Endothelial cell of umbilical vein (primary cell): ENCODE results near the gene IFITM10. TPM values are rescaled to one million over a fixed set of nuclear protein-coding genes. Genes with fewer than 3 reads are reported as not detected.

Source experiments
- BruUV-seq: library from RNA; stranded (reverse); fragments of 400-500 nt; replicated peaks from 2 replicates; lab custom pipeline; 2021; lab: Mats Ljungman, UMichigan
- CTCF ChIA-PET: fragments of 300-600, 350-600 bp; sonication (Branson Sonifier 250); formaldehyde crosslinking; loops from one replicate; lab custom pipeline; 2021; ENCODE audit warnings: antibody characterized with exemption, inconsistent platforms; lab: Charles Lee
- POLR2A ChIA-PET: fragments of 300-600, 350-600 bp; sonication (Branson Sonifier 250); formaldehyde crosslinking; loops from one replicate; lab custom pipeline; 2021; ENCODE audit warnings: antibody characterized with exemption, inconsistent platforms; lab: Charles Lee
- DNase-seq: peaks from one replicate; pipeline ENCODE4 v3.0.0-alpha.2; 2011; ENCODE audit warnings: low read depth, low spot score
- FAIRE-seq: peaks from 2 replicates; lab custom pipeline; 2011; peaks lifted over from hg19 to GRCh38; lab: Jason Lieb, UNC
- H2AFZ ChIP-seq: 2 replicates; pipeline ENCODE4 v1.6.0; 2012; ENCODE audit warnings: low read depth, low read length, control low read depth, inconsistent platforms
- H3K27ac ChIP-seq: 2 replicates; pipeline ENCODE4 v1.5.1; 2011; ENCODE audit warnings: low read depth, mild to moderate bottlenecking, control low read depth, low read length, moderate library complexity; ENCODE audit not compliant: insufficient read depth
- H3K27me3 ChIP-seq, 2 experiments: 2 replicates each; pipeline versions ENCODE4 v1.6.0 to v1.6.1; 2011; ENCODE audit warnings: low read length in 2 of 2, mixed read lengths in 1 of 2; ENCODE audit not compliant: control insufficient read depth in 2 of 2, insufficient read depth in 2 of 2
- H3K36me3 ChIP-seq, 2 experiments: 2 replicates in 1 of 2; 3 replicates in 1 of 2; pipeline ENCODE4 v1.5.1; 2011; ENCODE audit warnings: low read length in 2 of 2, mild to moderate bottlenecking in 1 of 2, moderate library complexity in 1 of 2; ENCODE audit not compliant: control insufficient read depth in 2 of 2, insufficient read depth in 2 of 2; ENCODE audit errors: extremely low read depth in 1 of 2
- H3K4me1 ChIP-seq: 3 replicates; pipeline ENCODE4 v1.5.1; 2011; ENCODE audit warnings: mild to moderate bottlenecking, low read length; ENCODE audit not compliant: control insufficient read depth, insufficient read depth; ENCODE audit errors: extremely low read depth
- H3K4me2 ChIP-seq: 2 replicates; pipeline ENCODE4 v1.6.1; 2011; ENCODE audit warnings: low read length, control low read depth, mixed read lengths; ENCODE audit not compliant: insufficient read depth
- H3K4me3 ChIP-seq, 3 experiments: fragments of 200-600 bp in 1 of 3; sonication (generic), shearing (Covaris generic) in 1 of 3; replicated peaks in 1 of 3; 2 replicates each; pipeline ENCODE4 v1.5.1; 2011 to 2016; ENCODE audit warnings: control low read depth in 3 of 3, low read length in 3 of 3, mild to moderate bottlenecking in 2 of 3, inconsistent platforms in 1 of 3, low read depth in 1 of 3, moderate library complexity in 1 of 3; ENCODE audit not compliant: insufficient read depth in 1 of 3
- H3K79me2 ChIP-seq: 2 replicates; pipeline ENCODE4 v1.6.0; 2012; ENCODE audit warnings: low read length, inconsistent platforms; ENCODE audit not compliant: control insufficient read depth, insufficient read depth
- H3K9ac ChIP-seq: replicated peaks from 2 replicates; pipeline ENCODE3; 2011; ENCODE audit warnings: low read length, control low read depth; ENCODE audit not compliant: insufficient read depth; ENCODE audit errors: extremely low read depth
- H3K9me1 ChIP-seq: replicated peaks from 3 replicates; pipeline ENCODE4 v1.6.0; 2011; ENCODE audit warnings: mild to moderate bottlenecking, low read length; ENCODE audit not compliant: control insufficient read depth, insufficient read depth; ENCODE audit errors: extremely low read depth
- H3K9me3 ChIP-seq: replicated peaks from 2 replicates; pipeline ENCODE4 v1.5.1; 2012; ENCODE audit warnings: low read length, inconsistent platforms; ENCODE audit not compliant: control insufficient read depth, insufficient read depth
- H4K20me1 ChIP-seq: replicated peaks from 2 replicates; pipeline ENCODE3; 2011; ENCODE audit warnings: mild to moderate bottlenecking, low read length; ENCODE audit not compliant: control insufficient read depth, insufficient read depth; ENCODE audit errors: extremely low read depth
- CTCF ChIP-seq, 2 donors: IDR thresholded peaks; 1 replicate in 1 of 2; 2 replicates in 1 of 2; pipeline ENCODE4 v1.5.1; 2011; ENCODE audit warnings: low read length in 2 of 2, mild to moderate bottlenecking in 2 of 2, moderate library complexity in 2 of 2, control low read depth in 1 of 2, inconsistent platforms in 1 of 2, low read depth in 1 of 2; ENCODE audit not compliant: insufficient read depth in 1 of 2; ENCODE audit errors: extremely low read depth in 1 of 2
- EZH2 ChIP-seq: IDR thresholded peaks from 2 replicates; pipeline ENCODE4 v1.6.1; 2012; ENCODE audit warnings: borderline replicate concordance, low read depth, mild to moderate bottlenecking, moderate library complexity, low read length, inconsistent platforms; ENCODE audit not compliant: severe bottlenecking
- FOS ChIP-seq: IDR thresholded peaks from 2 replicates; pipeline ENCODE4 v1.6.1; 2011; ENCODE audit warnings: mild to moderate bottlenecking, low read length, moderate library complexity, borderline replicate concordance; ENCODE audit not compliant: insufficient read depth
- GATA2 ChIP-seq: IDR thresholded peaks from 2 replicates; pipeline ENCODE4 v1.7.0; 2011; ENCODE audit warnings: low read depth, mild to moderate bottlenecking, moderate library complexity, mixed read lengths, low read length; ENCODE audit not compliant: insufficient read length, insufficient read depth
- JUN ChIP-seq: IDR thresholded peaks from 2 replicates; pipeline ENCODE4 v1.6.1; 2011; ENCODE audit warnings: borderline replicate concordance, low read depth; ENCODE audit not compliant: insufficient read length, insufficient read depth
- MAX ChIP-seq: IDR thresholded peaks from 2 replicates; pipeline ENCODE4 v1.6.1; 2011; ENCODE audit not compliant: insufficient read depth, insufficient read length
- MYC ChIP-seq: IDR thresholded peaks from one replicate; pipeline ENCODE4 v1.6.1; 2011; ENCODE audit warnings: mild to moderate bottlenecking, low read depth, low read length
- POLR2A ChIP-seq: IDR thresholded peaks from 2 replicates; pipeline ENCODE4 v1.6.1; 2012; ENCODE audit warnings: low read depth, mild to moderate bottlenecking, control low read depth, low read length
- POLR2AphosphoS5 ChIP-seq: IDR thresholded peaks from 2 replicates; pipeline ENCODE4 v1.6.1; 2012; ENCODE audit warnings: low read depth, mild to moderate bottlenecking, control low read depth, low read length, moderate library complexity; ENCODE audit not compliant: insufficient read depth
- dilution Hi-C: fragments of 300-500 bp; cut with MboI; formaldehyde crosslinking; loops from one replicate; pipeline ENCODE4 v1.15.0; 2019; ENCODE audit warnings: low sequenced_read_pairs; ENCODE audit not compliant: extremely low pct_ligation_motif_present
- intact Hi-C: fragments of 100-400 bp; cut with micrococcal nuclease; formaldehyde crosslinking; loops from one replicate; pipeline ENCODE4 v1.10.0; 2022
- polyA plus RNA-seq, 4 experiments: library from polyadenylated mRNA; depleted of rRNA in 3 of 4; stranded (reverse) in 3 of 4; unstranded in 1 of 4; fragments of >200 nt; gene quantifications; 2 replicates each; pipeline versions ENCODE4 v1.2.1 to v1.2.3, GENCODE V29; 2011 to 2012; ENCODE audit warnings: missing spikeins in 1 of 4
- total RNA-seq: library from RNA; stranded (reverse); gene quantifications from 2 replicates; pipeline ENCODE4 v1.2.3, GENCODE V29; 2021

IFITM10 gene
- total and polyA plus RNA-seq, 2 donors (not counting 3 experiments of a cell fraction or from before 2014, with no cell fraction given) = 0.04 to 0.66 TPM

DNA sequence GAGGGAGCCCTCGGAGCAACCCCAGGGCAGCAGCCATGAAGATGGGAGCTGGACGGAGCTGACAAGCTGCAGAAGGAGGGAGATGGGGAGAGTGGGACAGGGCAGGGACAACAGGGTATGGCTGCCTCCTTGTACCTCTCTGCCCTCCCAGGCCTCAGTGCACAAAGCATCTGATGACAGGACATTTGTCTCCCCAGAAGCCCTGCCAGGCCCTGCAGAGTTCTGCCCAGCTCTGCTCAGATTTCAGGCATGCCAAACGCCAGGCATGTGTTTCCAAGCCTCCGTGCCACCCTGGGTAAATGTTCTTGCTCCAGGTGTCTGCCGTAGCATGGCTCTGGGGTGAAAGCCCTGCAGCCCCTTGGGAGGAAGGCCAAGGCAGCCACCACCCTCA lies 1.1 kb upstream of the IFITM10 start:
- BruUV-seq = no TSS peak
- H4K20me1 ChIP-seq = no peaks in the 10 kb centered on the region
- no peak overlapping the region for H3K9ac ChIP-seq
- peaks cover 15 to 16% of the 10 kb centered on the region in 2 experiments for H3K27me3 ChIP-seq
- ChIA-PET POLR2A (no interaction called here), CTCF (interaction anchor here (1.6 kb wide), 1 partner anchor 30 kb away, joined by 3 read pairs; no protein-coding TSS in a partner anchor)
- no peak overlapping the region for H2AFZ ChIP-seq
- H3K9me3 ChIP-seq = no peaks in the 10 kb centered on the region
- no peak overlapping the region for H3K4me2 ChIP-seq
- H3K9me1 ChIP-seq = no peaks in the 10 kb centered on the region
- dilution Hi-C loops = no loop called here
- no peak for DNase-seq
- no peaks in the 10 kb centered on the region for H3K4me1 ChIP-seq
- H3K27ac ChIP-seq = no peak overlapping the region
- intact Hi-C loops = no loop called here
- no peak overlapping the region for H3K4me3 ChIP-seq
- H3K79me2 ChIP-seq = no peaks in the 10 kb centered on the region
- H3K36me3 ChIP-seq = peaks cover 0 to 12% of the 10 kb centered on the region in 2 experiments
- TF ChIP-seq FOS (no peak), EZH2 (no peak), POLR2A (no peak), GATA2 (no peak), CTCF (IDR thresholded peaks at IDR 0.05; ENCODE audit: extremely low read depth in 1 of 2, insufficient read depth in 1 of 2, low read depth in 1 of 2, low read length in 2 of 2) (no peak), JUN (no peak), MAX (no peak), POLR2AphosphoS5 (no peak), MYC (no peak)
- no peak for FAIRE-seq
